AG04450 (cell line): ENCODE results near the gene COBLL1. TPM values are rescaled to one million over a fixed set of nuclear protein-coding genes. Genes with fewer than 3 reads are reported as not detected.
A peak's percentile ranks its signal among the peaks of the same experiment; 100 is the strongest.
"Not testable (repeated sequence)": the region's sequence is repeated elsewhere in the genome, so short reads cannot be mapped to it uniquely, and the experiment has no call there.

Source experiments
- CTCF ChIA-PET: fragments of 300-600, 350-600 bp; formaldehyde crosslinking; extraction: SDS; loops from one replicate; lab custom pipeline; 2022; ENCODE audit warnings: antibody characterized with exemption, inconsistent platforms; lab: Charles Lee
- POLR2A ChIA-PET: fragments of 350-600 bp; formaldehyde crosslinking; extraction: SDS; loops from one replicate; lab custom pipeline; 2021; ENCODE audit warnings: antibody characterized with exemption, inconsistent platforms; lab: Yijun Ruan, JAX
- DNase-seq: peaks from one replicate; pipeline ENCODE4 v3.0.0-alpha.2; 2011; ENCODE audit warnings: low read depth, low spot score
- H3K27ac ChIP-seq: one replicate; pipeline ENCODE4 v1.5.1; 2012; ENCODE audit warnings: low read depth, low read length, control low read depth
- H3K27me3 ChIP-seq: one replicate; pipeline ENCODE4 v1.6.0; 2012; ENCODE audit warnings: low read length; ENCODE audit not compliant: control insufficient read depth, insufficient read depth
- H3K4me3 ChIP-seq: 2 replicates; pipeline ENCODE4 v1.5.1; 2011; ENCODE audit warnings: mild to moderate bottlenecking, low read depth, low read length, control low read depth
- H3K9me3 ChIP-seq: 2 replicates; pipeline ENCODE4 v1.5.1; 2012; ENCODE audit warnings: low read length; ENCODE audit not compliant: control insufficient read depth, insufficient read depth
- polyA plus RNA-seq: library from polyadenylated mRNA; depleted of rRNA; stranded (reverse); fragments of >200 nt; gene quantifications from 2 replicates; pipeline ENCODE4 v1.2.3, GENCODE V29; 2011
- TF ChIP-seq, protein P1 (sequence below): IDR thresholded peaks from 2 replicates; pipeline ENCODE4 v1.5.1; 2011; ENCODE audit warnings: low read depth, low read length, control low read depth, inconsistent platforms

Gene COBLL1
- polyA plus RNA-seq, 1 experiment: 0.79 TPM

DNA sequence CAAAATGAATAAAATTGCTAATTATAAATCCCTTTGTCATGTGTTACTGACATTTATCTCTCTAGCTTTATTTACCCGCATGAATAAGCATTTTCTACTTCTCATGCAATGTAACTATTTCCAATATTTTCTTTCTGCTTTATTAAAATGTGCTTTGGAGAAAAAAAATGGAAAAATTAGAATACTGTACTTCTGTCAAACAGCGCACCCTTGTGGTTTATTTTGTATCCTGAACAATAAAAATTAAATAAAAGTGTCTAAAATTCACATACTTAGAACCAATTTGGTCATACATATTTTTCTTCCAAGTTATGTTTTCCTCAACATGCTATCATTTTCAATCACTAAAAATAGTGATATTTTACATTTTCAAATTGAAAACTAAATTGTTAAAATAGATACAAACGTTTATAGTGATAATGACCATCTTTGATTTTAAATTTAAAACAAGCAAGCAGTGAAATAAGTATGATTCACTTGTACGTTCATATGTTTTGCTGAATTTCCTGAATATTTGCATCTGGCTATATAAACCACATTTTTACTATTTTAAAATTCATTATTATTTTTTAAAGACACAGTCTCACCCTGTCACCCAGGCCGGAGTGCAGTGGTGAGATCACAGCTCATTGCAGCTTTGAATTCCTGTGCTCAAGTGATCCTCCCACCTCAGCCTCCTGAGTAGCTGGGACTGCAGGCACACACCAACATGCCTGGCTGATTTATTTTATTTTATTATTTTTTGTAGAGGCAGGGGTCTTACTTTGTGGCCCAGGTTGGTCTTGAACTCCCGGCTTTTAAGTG lies 124.4 kb downstream of the COBLL1 start:
- DNase-seq: no peak
- TF ChIP-seq, protein P1, sequence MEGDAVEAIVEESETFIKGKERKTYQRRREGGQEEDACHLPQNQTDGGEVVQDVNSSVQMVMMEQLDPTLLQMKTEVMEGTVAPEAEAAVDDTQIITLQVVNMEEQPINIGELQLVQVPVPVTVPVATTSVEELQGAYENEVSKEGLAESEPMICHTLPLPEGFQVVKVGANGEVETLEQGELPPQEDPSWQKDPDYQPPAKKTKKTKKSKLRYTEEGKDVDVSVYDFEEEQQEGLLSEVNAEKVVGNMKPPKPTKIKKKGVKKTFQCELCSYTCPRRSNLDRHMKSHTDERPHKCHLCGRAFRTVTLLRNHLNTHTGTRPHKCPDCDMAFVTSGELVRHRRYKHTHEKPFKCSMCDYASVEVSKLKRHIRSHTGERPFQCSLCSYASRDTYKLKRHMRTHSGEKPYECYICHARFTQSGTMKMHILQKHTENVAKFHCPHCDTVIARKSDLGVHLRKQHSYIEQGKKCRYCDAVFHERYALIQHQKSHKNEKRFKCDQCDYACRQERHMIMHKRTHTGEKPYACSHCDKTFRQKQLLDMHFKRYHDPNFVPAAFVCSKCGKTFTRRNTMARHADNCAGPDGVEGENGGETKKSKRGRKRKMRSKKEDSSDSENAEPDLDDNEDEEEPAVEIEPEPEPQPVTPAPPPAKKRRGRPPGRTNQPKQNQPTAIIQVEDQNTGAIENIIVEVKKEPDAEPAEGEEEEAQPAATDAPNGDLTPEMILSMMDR: peak; percentile 56
- ChIA-PET POLR2A (no interaction called here), CTCF (interaction anchor here (0.6 to 6.2 kb wide), 26 partner anchors 9 to 1410 kb away, joined by 3 to 177 read pairs (median 4); no protein-coding TSS in a partner anchor)
- Histone ChIP-seq H3K27ac (no peak overlapping the region), H3K27me3 (no peaks in the 10 kb centered on the region), H3K9me3 (no peaks in the 10 kb centered on the region), H3K4me3 (no peak overlapping the region)

DNA sequence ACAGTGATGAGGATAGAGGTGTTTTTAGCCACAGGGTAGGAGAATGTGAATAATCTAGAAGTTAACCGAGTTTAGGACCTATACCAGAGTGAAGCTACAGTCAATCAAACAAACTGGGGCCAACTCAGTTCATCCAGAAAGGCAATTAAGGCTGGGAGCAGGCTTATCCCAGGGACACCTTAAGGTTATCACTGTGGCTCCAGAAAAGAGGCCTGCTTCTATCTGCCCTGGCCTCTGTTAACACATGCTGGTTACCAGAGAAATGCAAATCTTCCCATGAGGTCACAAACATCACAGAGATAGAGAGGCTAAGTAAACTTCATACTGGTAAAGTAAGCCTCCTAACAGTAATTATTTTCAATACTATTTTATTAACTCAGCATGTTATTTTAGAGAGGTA lies 127.2 kb downstream of the COBLL1 start:
- Histone ChIP-seq H3K27ac (no peak overlapping the region), H3K27me3 (no peaks in the 10 kb centered on the region), H3K4me3 (no peak overlapping the region), H3K9me3 (no peaks in the 10 kb centered on the region)
- POLR2A ChIA-PET: no interaction called here
- TF ChIP-seq, protein P1: no peak
- CTCF ChIA-PET: interaction anchor here (0.6 to 6.2 kb wide), 5 partner anchors 22 to 1006 kb away, joined by 3 to 177 read pairs (median 3); no protein-coding TSS in a partner anchor
- DNase-seq: no peak

DNA sequence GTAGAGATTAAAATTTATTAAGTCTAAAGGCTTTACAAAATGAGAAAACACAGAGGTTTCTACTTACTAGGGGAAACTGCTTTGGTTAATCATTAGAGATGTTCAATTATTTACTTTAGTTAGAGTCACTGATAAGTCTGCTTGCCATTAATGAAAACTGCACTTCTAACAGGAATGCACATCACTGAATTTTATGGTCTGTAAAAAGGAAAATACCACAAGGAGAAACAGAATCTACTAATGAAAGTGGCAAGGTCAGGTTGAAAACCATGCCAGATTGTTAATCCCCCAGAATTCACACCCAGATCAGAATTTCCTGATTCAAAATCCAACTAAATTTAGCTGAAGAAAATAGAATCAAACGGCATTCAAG lies 129.9 kb downstream of the COBLL1 start:
- POLR2A ChIA-PET: no interaction called here
- no peak overlapping the region for H3K27ac ChIP-seq
- no peak for DNase-seq
- H3K27me3 ChIP-seq: no peaks in the 10 kb centered on the region
- CTCF ChIA-PET: interaction anchor here (0.6 to 1.6 kb wide), 2 partner anchors 26 to 56 kb away, joined by 3 to 5 read pairs; no protein-coding TSS in a partner anchor
- H3K9me3 ChIP-seq: no peaks in the 10 kb centered on the region
- no peak overlapping the region for H3K4me3 ChIP-seq
- TF ChIP-seq, protein P1: no peak

DNA sequence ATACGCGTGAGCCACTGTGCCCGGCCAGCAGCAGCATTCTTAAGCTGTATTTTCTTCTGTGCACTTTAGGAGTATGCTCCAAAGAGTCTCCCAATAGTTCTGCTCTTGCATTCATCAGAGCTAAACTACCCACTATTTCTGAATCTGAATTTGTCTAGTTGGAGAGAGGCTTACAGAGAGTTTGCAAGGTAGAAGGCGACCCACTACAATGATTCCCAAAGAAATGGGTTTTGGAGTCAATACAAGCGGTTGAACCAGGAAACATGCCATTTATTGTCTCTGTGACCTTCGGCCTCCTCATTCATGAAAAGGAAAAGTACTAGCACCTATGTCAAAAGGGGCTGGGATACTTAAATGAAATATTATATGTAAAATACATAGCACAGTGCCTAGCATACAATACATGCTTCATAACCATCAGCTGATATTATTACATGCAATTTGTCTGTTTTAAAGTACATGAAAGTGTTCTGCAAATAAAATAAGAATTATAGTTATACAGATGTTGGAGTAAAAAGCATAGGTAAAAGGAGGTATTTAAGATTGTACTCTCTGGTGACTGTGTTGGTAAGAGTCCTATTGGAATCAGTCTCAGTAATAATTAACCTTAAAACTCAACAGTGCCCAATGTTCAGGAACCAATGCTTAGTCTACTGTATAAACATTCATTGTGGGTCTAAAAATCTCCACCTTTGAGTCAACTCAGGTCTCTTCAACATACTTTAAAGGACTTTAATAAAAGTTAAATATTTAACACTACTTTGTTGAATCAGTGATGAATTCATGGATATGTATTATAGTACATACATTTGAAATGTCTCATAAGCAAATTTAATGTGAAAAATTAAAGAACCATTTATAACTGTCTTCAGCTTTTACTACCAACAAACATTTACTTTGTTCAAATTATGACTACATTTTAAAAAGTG lies 130.5 kb downstream of the COBLL1 start:
- ChIA-PET CTCF (interaction anchor here (3.8 kb wide), 1 partner anchor 151 kb away, joined by 16 read pairs; no protein-coding TSS in a partner anchor), POLR2A (no interaction called here)
- no peaks in the 10 kb centered on the region for H3K27me3 ChIP-seq
- H3K9me3 ChIP-seq: no peaks in the 10 kb centered on the region
- TF ChIP-seq, protein P1: no peak
- H3K27ac ChIP-seq: no peak overlapping the region
- DNase-seq: no peak
- no peak overlapping the region for H3K4me3 ChIP-seq

GRCh38 chr2:164710252-164710836 lies 131.3 kb downstream of the COBLL1 start:
- H3K4me3 ChIP-seq, H3K9me3 ChIP-seq, POLR2A ChIA-PET, H3K27me3 ChIP-seq, H3K27ac ChIP-seq: not testable (repeated sequence)
- CTCF ChIA-PET: interaction anchor here (3.8 kb wide), 1 partner anchor 150 kb away, joined by 16 read pairs; no protein-coding TSS in a partner anchor
- peak; percentile 39 for DNase-seq
